RPMI8226 (cell line): ENCODE data around the gene ZNG1A.
"Not testable (repeated sequence)": the region's sequence is repeated elsewhere in the genome, so short reads cannot be mapped to it uniquely, and the experiment has no call there.

Source experiments
- DNase-seq: peaks from one replicate; pipeline ENCODE4 v3.0.0-alpha.2; 2015

Gene ZNG1A

DNA sequence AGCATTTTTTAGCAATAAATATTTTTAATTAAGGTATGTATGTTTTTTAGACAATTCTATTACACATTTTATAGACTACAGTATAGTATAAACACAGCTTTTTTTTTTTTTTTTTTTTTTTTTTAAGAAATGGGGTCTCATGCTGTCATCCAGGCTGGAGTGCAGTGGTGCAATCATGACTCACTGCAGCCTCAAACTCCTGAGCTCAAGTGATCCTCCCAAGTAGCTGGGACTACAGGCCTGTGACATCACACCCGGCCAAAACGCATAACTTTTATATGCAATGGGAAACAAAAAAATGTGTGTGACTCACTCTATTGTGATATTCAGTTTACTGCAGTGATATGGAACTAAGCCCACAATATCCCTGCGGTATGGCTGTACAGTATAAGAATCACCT, 9.1 kb downstream of the ZNG1A start:
- DNase-seq = not testable (repeated sequence)

DNA sequence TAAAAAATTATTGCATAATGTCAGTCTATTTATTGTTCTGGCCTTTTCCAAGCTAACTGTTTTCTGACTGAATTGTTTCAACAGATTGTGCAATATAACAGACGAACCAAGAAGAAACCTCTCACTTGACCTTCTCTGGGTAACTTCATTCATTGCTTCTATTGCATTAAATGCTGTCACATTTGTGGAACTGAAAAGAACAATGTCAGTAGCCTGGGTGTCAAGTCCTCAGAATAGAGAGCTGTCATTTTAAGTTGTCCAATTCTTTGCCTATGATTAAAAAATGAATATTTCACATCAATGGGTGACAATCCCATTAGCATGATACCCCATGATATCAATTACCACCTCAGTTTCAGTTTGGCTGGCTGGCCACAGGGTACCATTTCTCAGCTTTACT, 19.0 kb downstream of the ZNG1A start:
- DNase-seq = not testable (repeated sequence)

DNA sequence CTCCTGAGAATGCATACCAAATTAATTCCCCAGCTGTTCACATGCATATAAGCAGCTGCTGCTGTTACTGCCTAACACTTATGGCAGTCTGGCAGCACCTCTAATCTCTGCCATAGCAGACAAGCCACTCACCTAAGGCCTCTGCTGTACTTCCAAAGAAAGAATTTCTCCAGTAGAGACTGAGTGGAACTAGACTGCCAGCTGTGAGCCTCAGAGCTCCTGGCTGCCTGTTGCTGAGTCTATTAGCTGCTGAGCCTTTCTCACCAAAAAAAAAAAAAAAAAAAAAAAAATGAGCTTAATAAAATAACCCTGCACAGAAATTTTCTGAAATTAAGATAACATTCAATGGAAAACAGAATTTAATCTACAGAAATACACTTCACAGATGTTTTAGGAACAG, 27.7 kb downstream of the ZNG1A start:
- not testable (repeated sequence) for DNase-seq

DNA sequence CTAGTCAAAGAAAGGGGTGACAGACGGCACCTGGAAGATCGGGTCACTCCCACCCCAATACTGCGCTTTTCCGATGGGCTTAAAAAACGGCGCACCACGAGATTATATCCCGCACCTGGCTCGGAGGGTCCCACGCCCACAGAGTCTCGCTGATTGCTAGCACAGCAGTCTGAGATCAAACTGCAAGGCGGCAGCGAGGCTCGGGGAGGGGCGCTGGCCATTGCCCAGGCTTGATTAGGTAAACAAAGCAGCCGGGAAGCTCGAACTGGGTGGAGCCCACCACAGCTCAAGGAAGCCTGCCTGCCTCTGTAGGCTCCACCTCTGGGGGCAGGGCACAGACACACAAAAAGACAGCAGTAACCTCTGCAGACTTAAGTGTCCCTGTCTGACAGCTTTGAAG, 39.0 kb downstream of the ZNG1A start:
- not testable (repeated sequence) for DNase-seq

DNA sequence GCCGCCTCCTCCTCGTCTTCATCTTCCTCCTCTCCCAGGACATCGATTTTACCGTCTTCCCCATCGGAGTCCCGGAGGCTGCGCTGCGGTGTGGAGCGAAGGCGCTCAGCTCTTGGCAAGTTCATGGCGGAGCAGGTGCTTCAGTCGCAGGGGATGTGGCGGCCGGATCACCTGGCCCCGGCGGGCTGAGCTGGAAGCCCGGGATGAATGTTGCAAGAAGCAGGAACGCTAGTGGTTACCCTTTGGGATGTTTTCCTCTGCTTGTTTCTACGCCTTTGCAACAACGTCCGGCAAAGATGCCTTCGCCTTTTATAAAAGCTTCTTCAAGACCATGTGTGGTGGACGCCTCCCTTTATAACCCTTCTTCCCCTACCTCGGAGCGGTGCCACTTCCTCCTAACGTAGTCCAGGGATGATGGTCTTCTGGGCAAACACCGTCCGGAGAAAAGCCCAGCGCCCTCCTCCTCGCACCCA, 60.8 kb downstream of the ZNG1A start, which contains the start of gene FOXD4:
Gene FOXD4 (minus strand): TSS at position 423 of the 473 bp plus-strand sequence. CDS start 298 bp downstream, at position 125.
- DNase-seq = not testable (repeated sequence)

DNA sequence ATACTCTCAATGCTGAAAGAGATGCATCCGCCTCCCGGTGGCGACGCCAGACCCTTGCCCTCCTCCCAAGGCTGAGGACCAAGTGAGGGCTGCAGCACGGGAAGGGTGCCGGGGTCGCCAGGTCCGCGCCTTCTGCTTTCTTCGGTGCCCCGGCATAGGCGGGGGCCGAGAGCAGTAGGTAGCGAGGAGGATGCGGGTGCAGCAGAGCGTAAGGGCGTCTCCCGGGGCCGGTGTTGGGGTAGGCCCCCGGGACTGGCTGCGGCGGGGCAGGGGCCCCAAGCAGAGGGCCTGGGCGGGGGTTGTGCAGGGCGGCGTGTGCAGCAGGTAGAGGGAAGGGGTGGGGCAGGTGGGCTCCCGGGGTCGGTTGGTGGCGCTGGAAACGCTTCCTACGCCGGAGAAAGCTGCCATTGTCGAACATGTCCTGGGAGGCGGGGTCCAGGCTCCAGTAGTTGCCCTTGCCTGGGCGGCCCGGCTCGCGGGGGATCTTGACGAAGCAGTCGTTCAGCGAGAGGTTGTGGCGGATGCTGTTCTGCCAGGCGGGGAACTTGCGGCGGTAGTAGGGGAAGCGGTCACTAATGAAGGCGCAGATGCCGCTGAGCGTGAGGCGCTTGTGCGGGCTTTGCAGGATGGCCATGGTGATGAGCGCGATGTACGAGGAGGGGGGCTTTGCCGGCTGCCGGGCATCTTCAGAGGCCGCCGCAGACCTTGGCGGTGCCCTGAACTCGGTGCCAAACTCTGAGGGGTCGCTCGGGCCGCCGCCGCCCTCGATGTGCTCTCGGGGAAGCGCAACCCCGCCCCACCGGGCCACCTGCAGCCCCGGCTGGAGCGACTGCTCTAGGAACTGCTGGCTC, 61.5 kb downstream of the ZNG1A start:
- not testable (repeated sequence) for DNase-seq

DNA sequence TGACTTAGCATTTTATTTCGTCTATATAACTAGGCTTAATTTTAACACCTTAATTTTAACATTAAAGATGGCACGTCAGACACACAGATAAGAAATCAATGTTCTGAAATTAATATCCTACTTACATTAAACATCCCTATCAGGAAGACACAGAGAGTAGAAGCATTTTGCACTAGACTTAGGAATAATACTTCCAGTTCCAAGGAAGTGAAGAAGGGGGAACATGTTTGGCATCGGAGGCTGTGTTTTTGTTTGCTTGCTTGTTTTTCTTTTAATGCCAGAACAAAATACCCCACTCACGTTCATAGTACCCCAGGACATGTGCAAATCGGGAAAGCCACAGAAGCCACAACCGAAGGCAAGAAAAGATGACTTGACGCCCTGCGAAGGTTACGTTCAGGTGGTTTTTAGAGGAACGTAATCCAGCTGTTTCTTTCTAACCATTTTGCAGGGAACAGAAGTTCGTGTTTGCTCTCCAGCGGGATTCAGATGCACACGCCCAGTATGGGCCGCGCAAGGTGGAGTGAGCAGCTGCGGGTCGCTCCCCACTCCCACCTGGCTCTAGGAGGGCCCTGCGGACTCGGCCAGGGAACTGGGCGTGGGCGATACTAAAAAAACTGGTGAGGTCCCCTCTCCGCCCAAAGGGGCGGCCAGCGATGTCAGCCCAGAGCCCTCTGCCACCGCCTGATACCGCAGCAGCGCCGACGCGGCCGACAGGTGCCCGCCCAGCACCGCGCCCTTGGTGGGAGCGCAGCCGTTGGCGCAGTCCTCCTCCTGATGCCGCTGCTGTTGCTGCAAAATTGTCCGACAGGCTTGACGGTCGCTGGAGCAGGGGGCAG, 62.4 kb downstream of the ZNG1A start:
- DNase-seq = not testable (repeated sequence)

DNA sequence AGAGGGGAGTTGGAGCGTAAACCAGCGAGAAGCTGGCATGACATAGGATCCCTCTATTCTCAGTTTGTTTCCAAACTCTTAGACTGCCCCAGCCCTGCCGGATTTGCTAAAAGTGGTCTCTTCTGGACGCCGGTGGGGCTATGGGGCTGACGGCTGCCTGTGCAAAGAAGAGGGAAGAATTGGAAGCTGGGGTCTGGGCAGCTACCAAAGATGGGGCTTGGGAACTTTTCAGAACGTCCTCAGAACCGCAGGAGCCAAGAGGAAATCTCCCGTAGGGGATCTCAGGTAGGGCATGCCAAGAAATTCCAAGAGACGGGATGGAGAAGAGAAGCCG, 63.8 kb downstream of the ZNG1A start:
- not testable (repeated sequence) for DNase-seq

DNA sequence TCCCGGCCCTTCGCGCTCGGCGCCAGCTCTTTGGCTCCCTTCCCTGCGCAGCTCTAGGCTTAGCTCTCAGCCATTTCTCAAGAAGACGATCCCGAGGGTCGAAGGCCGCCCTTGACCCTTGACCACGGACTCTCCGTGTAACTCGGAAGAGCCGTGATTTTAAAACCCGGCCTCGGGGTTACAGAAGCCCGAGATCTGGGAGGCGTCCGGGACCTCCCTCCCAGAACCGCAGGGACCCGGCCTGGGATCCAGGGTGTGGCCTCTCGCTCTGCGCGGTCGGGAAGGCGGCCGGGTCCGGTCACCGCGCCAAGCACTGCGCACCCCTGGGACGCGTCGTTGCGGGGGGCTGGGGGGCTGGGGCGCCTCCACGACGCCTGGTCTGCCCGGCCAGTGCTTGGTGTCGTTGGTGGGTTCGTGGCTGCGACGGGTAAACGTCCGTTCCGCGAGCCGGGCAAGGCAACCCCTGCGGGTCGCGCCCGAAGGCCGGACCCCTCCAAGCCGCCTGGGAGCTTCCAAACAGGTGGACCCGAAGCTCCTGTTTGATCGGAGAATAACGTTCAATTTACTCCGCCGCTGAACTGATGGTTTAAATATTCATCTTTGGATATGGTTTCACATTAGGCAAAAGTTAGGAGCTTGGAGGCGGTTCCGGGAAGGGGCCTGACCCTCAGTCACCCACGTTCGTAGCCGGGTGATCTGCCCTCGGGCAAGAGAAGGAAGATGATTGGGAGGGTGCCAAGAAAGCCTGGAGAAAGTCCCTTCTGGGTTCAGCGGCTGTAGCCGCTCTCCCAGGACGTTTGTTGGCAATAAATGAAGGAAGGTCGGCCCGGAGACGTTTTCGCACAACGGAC, 64.4 kb downstream of the ZNG1A start:
- peak; percentile 11 for DNase-seq

DNA sequence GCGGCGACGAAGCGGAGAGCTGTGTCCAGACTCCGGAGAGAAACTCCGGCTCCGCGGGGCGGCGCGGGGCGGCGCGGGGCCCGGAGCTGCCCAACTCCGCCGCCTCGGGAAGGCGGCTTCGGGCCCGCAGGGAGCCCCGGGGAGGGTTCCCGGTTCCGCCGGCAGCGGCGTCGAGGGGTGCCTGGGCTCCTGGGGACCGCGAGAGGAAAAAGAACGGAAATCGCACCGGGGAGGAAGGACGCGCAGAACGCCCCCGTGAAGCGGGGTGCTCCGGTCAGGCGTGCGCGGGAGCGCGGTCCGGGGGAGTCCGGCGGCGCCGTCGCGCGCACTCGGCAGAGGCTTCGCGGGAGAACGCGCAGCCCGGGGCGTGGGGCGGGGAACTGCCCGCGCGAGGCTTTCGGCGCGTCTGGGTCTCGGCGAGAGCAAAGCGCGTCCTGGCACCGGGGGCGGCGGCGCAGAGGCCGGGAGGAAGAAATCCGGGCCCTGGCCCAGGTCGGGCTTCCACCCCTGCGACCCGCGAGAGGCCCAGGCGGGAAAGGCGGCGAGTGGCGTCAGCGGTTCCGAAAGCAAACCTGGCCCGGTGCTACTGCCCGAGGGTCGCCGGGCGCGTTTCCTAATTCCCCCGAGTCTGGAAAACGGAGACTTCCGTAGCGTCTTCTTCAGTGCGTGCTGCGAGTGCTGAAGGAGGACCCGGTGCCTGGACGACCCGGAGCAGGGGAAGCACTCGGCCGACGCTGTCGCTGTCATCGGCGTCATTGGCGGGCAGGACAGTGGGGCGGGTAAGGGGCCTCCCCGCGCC, 65.2 kb downstream of the ZNG1A start:
- not testable (repeated sequence) for DNase-seq

DNA sequence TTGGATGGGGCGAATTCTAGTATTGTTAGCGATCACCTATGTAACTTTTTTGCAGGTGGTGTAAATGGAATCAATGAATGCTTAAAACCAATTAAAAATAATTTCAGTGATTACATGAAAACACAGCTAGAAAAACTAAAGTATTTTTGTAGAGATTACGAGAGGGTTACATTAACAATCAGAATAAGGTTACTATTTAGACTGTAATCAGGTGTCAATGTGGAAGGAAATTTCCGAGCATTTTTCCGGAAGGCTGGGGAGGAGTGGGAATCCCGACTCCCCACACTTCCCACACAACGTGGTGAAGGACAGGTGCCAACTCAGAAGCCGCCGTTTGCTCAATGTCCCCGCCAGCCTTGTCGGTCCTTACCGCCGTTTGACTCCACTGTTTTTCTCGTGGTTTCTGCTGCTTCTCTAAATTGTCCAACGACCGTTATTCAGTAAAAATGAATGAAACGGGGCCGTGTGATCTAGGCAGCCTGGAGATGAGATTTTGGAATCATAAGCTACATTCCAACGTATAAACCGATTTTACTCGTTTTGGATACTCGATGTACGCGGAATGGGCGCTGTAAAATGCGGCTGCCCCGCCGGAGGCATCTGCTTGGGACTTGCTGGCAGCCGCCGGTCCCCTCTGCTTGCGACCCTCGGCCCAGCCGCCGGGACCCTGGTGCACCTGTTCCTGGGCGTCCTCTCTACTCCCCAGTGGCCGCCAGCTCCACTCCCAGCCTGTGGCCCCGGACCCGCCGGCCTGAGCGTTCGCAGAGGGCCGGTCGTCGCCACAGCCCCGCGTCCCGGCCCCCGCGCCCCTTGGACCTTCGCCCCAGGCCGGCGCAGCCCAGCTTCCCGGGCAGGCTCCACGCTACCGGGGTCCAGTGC, 66.0 kb downstream of the ZNG1A start:
- DNase-seq = not testable (repeated sequence)

DNA sequence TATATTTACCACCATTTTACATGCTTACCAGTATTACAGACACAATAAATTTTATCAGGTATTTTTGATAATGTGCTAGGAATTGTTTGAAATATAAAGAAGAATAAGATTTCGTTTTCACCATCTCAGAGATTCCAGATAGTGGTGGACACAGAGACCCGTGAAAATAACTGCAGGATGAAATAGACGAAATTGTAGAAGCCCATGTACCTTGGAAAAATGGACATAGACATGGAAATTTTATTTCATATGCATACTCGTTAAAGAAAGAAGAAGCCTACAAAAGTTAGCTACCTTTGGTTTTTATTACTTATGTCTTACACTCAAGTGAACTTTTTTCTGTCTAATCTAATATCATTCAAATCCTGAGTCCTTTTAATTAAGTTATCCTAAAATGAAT, 68.2 kb downstream of the ZNG1A start:
- not testable (repeated sequence) for DNase-seq

DNA sequence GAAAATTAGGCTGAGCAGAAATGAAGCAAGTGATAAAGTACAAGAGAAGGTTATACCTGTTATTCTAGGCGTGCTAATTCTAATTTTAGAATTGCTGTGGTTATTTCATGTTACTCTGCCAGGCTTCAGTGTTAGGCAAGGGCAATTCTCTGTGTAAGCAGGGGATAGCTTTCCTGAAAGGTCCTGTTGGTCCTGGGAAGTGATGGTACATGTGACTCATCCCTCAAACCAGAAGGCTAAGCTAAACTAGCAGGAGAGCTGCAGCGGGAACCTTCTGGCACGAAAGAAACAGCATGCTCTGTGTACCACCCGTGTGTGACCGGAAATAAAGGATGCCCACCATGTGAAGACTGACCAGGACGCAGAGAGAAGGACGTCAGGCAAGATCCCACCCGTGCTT, 69.3 kb downstream of the ZNG1A start:
- not testable (repeated sequence) for DNase-seq

DNA sequence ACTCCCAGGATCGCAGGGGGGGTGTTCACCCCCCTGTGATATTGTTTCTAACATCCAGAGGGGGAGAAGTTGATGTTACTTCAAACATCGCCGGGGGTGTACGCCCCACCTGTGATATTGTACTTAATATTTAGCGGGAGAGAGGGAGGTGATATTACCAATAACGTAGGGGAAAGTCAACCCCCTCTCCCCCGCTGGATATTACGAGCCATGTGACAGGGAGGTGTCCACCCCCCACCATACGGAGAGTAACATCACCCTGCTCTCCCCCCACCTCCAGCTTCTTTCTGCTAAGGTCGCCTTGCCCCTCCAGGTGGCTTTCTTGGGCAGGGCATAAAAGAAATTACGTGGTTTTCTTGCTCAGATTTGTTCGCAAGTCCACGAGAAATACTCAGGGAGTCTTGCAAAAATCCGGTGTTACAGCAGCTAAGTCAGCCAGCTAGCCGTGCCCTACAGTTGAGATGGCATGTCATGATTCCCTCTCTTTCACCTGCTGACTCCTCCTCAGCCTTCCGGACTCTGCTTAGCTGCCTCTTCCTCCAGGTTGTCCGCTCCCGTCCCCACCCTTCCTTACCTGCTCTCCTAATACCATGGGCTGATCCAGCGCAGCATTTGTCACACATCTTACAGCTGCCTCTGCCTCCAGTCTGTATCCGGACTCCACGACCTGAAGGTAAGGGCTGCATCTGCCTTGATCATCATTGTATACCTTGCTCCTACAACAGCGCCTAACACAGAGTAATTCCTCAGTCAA, 69.9 kb downstream of the ZNG1A start:
- DNase-seq = not testable (repeated sequence)

DNA sequence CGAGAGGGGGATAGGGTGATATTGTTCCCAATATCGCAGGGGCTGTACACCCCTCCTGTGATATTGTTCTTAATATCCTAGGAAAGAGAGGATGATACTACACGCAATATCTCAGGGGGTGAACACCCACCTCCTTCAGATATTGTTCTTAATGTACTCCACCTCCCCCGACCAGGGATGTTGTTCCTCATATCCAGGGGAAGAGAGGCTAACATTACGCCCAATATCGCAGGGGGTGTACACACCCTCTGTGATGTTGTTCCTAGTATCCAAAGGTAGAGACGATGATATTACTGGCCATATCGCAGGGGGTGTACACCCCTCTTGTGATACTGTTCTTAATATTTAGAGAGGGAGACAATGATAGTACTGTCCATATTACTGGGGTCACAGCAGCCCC, 72.9 kb downstream of the ZNG1A start:
- DNase-seq = not testable (repeated sequence)

DNA sequence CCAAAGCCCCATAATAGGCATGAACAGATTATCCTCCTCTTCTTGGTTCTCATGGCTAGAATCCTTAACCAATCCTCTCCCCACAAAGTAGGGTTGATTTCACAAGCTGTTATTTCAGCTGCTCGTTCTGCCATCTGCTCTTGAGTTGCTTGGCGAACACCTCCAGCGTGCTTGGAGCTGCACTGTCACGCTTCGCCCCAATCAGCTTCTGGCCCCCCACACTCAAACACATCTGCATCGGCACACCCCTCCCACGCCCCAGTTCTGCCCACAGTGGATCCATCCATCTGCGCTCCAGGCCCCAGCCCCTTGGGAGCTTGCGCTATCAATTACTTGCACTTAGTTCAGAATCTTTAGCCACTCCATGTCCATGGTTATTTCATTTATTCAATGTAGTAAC, 78.4 kb downstream of the ZNG1A start:
- not testable (repeated sequence) for DNase-seq

DNA sequence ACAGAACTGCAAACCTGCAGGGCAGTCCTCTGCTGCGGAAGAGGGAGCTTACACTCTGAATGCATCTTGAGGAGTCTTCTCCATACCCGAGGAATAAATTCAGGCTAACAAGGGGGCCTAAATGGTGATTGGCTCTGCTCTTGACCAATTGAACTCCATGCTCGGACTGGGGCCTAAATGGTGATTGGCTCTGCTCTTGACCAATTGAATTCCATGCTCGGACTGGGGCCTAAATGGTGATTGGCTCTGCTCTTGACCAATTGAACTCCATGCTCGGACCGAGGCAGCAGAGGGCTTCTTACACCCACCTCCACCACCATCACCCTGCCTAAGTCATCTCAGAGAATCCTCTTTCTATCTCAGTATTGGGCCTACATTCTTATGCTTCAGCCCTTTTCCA, 79.0 kb downstream of the ZNG1A start:
- DNase-seq = not testable (repeated sequence)

DNA sequence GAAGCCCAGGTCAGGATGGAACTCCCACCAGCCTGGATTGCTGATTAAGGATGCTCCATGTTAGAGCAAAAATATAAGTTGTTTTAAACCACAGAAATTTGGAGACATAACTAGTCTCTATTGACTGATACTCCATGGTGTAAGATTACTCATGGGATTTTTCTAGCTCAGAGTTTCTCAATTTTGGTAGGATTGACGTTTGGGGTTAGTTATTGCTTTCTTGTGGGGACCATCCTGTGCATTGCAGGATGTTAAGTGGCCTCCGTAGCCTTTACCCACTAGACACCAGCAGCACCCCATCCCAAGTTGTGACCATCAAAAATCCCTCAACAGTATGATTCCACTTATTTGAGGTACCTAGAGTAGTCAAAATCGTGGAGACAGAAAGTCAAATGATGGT, 80.1 kb downstream of the ZNG1A start:
- not testable (repeated sequence) for DNase-seq

DNA sequence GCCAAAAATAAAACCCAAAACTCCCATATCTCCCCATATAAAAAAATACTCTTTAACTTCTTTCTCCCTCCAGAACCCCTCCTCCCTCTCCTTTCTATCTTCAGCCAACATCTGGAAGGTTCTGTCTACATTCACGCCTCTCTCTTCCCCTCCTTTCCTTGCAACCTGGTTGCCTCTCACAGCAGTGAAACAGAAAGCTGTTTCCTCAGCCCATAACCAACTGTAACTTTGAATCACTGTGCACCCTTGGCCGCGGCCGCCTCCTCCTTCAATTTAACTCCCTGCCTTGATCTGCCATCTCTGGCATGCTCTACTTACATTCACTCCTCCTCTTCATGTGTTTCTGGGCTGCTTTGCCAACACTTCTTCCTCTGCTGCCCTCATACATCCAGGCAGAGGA, 83.9 kb downstream of the ZNG1A start:
- DNase-seq = not testable (repeated sequence)

DNA sequence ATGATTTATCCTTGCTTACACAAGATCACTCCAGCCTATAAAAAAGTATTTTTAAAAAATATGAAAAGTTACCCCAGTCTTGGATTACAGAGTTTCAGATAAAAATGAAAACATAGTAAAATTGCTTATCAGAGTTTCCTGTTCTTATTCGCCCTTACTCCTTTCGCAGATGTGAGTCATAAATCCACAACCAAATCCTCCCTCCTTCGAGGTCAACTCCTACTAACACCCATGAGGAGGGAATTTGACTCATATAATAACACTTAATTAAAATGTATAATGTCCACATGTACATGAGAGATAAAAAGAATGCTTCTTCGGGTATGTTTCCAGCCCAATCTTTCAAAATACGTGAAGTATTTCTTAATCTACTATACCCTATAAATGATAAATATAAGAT, 84.5 kb downstream of the ZNG1A start:
- not testable (repeated sequence) for DNase-seq
